HEK293 (cell line): ENCODE results near the gene SUFU.

Experiments
- CTCF ChIP-seq: fragments of 450-650 bp; formaldehyde crosslinking; IDR thresholded peaks from 2 replicates; pipeline ENCODE4 v1.5.1; 2016; ENCODE audit warnings: missing biosample characterization, missing genetic modification characterization
- MEIS1 ChIP-seq: sonication (generic); formaldehyde crosslinking; IDR thresholded peaks from 2 replicates; pipeline ENCODE4 v1.8.1; 2022; ENCODE audit warnings: missing genetic modification reagents, mild to moderate bottlenecking, borderline replicate concordance
- REST ChIP-seq: fragments of 450-650 bp; formaldehyde crosslinking; IDR thresholded peaks from 2 replicates; pipeline ENCODE4 v1.5.1; 2016; ENCODE audit warnings: missing biosample characterization, missing genetic modification characterization
- YY2 ChIP-seq: fragments of 450-650 bp; formaldehyde crosslinking; IDR thresholded peaks from 2 replicates; pipeline ENCODE4 v1.5.1; 2016; ENCODE audit warnings: missing biosample characterization, missing genetic modification characterization
- ZBTB10 ChIP-seq: fragments of 450-650 bp; formaldehyde crosslinking; IDR thresholded peaks from 2 replicates; pipeline ENCODE4 v1.5.1; 2016; ENCODE audit warnings: missing biosample characterization, missing genetic modification characterization
- ZFP69B ChIP-seq: fragments of 450-650 bp; formaldehyde crosslinking; IDR thresholded peaks from 2 replicates; pipeline ENCODE4 v1.5.1; 2016; ENCODE audit warnings: missing biosample characterization, missing genetic modification characterization
- ZNF23 ChIP-seq: fragments of 450-650 bp; formaldehyde crosslinking; IDR thresholded peaks from 2 replicates; pipeline ENCODE4 v1.5.1; 2016; ENCODE audit warnings: missing biosample characterization, missing genetic modification characterization, borderline replicate concordance
- ZNF585B ChIP-seq: fragments of 450-650 bp; formaldehyde crosslinking; IDR thresholded peaks from 2 replicates; pipeline ENCODE4 v1.5.1; 2016; ENCODE audit warnings: missing biosample characterization, missing genetic modification characterization
- ZNF600 ChIP-seq: fragments of 450-650 bp; formaldehyde crosslinking; IDR thresholded peaks from 2 replicates; pipeline ENCODE4 v1.5.1; 2016; ENCODE audit warnings: missing biosample characterization, missing genetic modification characterization

- TF ChIP-seq CTCF (tag by site-specific recombination) (no peak), YY2 (no peak), REST (tag by site-specific recombination) (no peak), ZNF600 (tag by site-specific recombination) (no peak), ZBTB10 (tag by site-specific recombination) (no peak), ZNF585B (no peak), ZFP69B (no peak), ZNF23 (tag by site-specific recombination) (no peak), MEIS1 (no peak)
Observed at GRCh38 chr10:102673819-102674511, 170.2 kb downstream of the SUFU start.
